Putamen (tissue), 1 donor: ENCODE measurements around the gene ADGRF4.
A peak's percentile ranks its signal among the peaks of the same experiment; 100 is the strongest.
"Not testable (repeated sequence)": the region's sequence is repeated elsewhere in the genome, so short reads cannot be mapped to it uniquely, and the experiment has no call there.

ENCODE experiments used
- DNase-seq: peaks from one replicate; pipeline ENCODE4 v3.0.0-alpha.2; 2016; ENCODE audit warnings: low spot score

ADGRF4 gene

DNA sequence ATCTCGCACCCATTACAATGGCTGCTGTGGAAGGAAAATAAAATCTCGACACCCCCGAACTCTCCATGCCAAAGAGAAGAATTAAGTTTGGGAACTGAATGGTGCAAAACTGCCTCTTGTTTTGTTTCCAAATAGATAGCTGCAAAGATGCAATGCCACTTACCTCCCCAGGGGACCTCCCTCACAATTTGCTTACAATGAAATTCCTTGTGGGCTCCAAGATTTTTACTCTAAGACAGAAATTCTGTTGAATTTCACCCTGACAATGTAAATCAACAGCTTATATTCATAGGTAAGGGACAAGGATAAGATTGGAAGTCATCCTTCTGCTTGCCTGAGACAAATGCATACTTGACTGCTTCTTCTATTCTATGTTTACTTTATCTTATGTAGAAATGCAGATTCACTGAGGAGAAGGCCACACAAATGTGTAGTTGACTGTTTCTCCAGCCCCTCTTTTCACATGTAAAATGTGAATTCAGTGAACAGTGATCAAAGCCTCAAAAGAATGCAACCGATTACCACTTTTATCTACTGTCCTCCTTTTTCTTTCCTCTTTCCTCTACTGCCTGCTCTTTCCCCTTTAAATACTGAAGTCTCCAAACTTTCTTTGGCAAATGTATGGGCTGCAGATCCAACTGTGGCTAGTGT is 36.6 kb downstream of the ADGRF4 start:
- DNase-seq: no peak

DNA sequence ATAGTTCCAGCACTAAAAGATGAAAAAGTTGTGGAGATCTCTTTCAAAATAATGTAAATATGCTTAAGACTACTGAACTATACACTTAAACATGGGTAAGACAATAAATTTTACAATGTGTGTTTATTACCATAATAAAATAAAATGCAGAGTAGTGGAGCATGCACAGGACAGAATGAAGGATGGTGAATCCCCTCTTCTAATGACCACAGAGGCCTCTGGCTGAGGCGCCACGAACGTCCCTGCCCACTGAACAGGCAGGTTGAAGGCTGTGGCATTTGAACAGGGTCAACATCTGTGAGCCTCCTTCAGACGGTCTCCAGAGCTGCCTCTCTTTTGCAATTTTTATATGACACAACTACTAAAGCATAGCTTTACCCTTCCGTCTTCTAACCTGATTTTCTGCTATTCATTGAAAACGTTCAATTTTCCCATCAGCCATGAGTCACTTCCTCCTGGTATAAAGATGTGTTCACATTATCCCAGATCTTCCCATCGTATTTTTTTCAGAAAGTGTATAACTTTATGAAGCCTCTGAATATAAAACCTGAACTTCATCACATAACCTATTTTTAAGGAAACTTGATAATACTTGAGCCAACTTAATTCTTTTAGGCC is 37.8 kb downstream of the ADGRF4 start:
- DNase-seq: no peak

DNA sequence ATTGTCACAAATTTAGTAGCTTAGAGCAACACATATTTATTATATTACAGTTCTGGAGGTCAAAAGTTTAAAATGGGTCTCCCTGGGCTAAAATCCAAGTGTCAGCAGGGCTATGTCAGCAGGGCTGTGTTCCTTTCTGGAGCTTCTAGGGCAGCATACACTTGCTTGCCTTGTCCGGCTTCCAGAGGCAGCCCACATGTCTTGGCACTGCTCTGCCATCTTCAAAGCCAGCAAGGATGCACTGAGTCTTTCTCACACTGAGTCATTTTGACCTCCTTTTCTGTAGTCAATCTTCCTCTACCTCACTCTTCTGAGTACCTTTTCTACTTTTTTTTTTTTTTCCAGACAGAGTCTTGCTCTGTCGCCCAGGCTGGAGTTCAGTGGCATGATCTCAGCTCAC is 39.0 kb downstream of the ADGRF4 start:
- no peak for DNase-seq

DNA sequence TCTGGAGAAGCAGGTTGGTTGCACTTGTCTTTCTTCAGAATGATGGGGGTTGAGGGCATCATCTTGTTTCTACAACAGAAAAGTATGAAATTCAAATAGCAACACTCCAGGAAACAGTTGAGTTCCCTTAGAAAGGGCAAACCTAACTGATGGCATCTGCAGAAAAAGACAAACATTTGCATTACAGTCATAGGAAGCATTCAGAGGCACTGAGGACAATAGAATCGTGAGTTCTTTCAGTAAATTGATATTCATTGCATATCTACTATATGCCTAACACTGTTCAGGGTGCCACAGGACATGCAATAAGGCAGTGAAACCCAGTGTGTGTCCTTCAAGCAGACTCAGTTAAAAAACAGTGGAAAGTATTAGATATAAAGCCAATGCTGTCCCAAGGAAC is 42.3 kb downstream of the ADGRF4 start:
- no peak for DNase-seq

DNA sequence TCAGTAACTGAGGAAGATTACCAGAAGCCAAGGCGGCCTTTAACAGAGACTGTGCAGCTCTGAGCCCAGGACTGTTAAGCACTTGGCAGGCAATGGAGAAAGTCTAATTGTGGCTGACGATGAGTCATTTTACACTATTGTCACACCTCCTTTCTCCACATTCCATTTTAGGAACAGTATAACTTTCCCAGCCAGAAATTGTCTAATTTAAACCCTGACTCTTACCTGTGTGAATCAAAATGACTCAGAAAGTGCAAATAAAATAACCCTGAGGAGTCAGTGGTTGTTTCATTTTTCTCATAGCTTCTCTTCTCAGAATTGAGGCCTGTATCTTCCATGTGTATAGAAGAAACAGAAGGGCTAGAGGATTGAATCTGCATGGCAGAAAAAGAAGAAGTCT is 43.4 kb downstream of the ADGRF4 start:
- peak; percentile 58 for DNase-seq

DNA sequence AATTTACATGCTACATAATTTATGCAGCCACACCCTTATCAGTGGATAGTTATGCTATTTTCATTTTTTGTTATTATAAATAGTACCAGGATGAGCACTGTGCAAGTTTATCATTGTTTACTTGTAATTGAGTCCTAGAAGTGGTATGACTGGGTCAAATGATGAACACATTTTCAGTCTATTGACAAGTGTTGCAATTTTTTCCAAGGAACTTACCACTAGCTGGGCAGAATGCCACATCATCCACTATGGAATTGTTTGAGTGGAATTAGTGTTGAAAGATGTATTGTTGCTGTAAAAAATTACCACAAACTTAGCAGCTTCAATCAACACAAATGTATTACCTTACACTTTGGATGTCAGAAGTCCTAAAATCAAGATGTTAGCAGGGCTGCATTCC is 45.4 kb downstream of the ADGRF4 start:
- DNase-seq: no peak

DNA sequence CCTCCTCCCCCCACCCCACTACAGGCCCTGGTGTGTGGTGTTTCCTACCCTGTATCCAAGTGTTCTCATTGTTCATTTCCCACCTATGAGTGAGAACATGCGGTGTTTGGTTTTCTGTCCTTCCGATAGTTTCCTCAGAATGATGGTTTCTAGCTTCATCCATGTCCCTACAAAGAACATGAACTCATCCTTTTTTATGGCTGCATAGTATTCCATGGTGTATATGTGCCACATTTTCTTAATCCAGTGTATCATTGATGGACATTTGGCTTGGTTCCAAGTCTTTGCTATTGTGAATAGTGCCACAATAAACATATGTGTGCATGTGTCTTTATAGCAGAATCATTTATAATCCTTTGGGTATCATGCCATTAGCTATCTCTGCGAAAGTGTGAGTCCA is 46.9 kb downstream of the ADGRF4 start:
- not testable (repeated sequence) for DNase-seq

DNA sequence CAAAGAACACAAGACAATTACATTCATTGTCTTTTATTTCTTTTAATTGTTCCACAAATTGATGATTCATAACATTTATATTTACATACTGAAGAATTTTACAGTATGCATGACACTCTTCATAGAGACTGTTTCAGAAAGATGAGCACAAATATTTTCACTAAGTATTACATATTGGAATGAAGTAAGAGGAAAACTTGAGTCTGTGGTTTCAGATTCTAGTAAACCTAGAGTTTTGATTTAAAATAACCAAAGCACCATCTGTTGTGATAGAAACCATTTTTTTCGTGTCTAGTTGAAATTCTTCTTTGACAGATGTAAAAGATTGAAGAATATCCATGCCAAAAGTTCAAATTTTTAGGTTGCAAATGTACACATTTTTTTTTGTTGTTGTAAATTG is 51.4 kb downstream of the ADGRF4 start:
- DNase-seq: no peak

DNA sequence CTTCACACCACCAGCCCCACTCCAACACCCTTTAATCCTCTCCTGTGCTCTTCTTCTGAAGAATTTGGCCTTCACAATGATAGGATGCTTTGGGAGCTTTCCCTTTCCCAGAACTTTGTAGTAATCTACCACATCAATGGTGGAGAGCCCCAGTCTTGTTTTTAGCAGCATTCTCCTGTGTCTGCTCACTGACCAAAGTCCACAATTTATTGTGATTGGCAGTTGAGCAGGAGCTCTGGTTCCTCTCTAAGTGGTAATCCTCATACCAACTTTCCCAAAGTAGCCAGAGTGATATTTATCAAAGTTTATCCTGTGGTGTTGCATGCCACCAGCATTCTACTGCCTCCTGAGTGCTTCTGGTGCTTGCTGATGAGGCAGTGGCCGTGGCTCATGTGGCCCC is 54.4 kb downstream of the ADGRF4 start:
- DNase-seq: no peak

DNA sequence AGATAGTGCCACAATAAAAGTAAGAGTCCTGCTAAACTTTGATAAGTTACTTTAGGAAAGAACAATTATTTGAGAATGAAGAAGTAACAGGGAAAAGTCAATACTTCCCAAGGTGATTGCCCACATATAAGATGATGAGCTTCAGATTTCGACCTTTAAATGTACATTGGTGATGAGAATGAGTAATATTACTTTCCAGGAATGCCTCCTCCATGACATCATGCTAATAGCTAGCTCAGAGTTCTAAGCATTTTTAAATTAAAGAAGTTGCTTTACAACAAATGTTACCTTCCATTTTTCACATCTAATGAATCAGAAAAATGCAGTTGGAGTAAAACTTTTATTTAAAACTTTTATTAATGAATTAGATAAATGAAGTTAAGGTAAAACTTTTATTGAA is 61.0 kb downstream of the ADGRF4 start:
- no peak for DNase-seq

DNA sequence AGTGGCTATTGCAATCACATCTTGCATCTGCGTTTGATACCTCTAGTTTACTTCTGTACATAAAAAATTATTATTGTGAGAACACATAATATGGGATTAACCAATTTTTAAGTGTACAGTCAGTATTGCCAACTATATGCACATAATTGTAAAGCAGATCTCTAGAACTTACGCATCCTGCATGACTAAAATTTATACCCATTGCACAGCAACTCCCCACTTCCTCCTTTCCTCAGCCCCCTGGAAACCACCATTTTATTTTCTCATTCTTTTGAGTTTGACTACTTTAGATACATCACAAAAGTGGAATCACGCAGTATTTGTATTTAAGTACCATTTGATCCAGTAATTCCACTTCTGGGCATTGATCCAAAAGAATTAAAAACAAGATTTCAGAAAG is 64.1 kb downstream of the ADGRF4 start:
- DNase-seq: no peak

DNA sequence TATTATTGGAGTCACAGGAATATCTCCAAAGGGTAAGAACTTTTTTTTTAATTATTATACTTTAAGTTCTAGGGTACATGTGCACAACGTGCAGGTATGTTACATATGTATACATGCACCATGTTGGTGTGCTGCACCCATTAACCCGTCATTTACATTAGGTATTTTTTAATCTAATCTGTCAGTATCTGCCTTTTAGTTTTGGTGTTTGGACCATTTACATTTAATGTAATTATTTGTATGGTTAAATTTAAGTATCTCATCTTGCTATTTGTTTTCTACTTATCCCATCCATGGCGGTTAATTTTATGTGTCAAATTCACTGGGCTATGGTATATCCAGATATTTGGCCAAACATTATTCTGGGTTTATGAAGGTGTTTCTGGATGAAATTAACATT is 68.1 kb downstream of the ADGRF4 start:
- no peak for DNase-seq

DNA sequence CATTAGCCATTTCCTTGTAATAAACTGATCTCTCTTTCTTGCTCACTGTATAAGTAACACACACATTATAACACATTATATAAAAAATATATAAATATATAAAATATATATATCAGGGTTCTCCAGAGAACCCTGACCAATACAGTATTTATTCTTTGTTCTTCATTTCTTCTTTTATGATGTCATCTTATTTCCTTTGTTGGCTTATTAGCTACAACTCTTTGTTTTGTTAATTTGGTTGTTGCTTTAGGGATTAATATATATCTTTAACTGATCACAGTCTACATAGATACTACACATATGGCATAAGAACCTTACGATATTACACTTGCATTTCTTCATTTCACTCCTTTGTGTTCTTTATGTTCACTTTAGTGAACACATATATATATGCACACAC is 68.7 kb downstream of the ADGRF4 start:
- DNase-seq: no peak

DNA sequence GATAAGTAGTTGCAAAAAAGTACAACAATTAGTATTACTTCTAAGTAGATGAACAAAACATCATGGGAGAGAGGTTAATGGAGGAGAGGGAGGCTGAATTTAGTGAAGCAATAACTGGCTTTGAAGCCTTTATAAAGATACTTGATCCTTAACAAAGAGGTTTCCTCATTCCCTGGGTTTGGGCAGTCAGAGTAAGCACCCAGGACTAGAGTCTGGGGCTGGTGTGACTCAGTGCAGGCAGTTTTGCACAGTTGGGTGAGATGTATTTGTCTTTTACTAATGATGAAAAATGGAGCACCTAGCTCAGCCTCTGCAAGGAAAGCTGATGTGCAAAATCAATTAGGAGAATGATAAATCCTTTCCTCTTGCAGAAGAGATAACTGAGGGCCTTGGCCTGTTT is 71.6 kb downstream of the ADGRF4 start:
- no peak for DNase-seq
